GM19240 (cell line): ENCODE data around the gene ATAD5.
A peak's percentile ranks its signal among the peaks of the same experiment; 100 is the strongest.
"Not testable (repeated sequence)": the region's sequence is repeated elsewhere in the genome, so short reads cannot be mapped to it uniquely, and the experiment has no call there.

Source experiments
- DNase-seq: peaks from one replicate; pipeline ENCODE4 v3.0.0; 2011; ENCODE audit warnings: low spot score; ENCODE audit not compliant: insufficient read length

ATAD5 gene

DNA sequence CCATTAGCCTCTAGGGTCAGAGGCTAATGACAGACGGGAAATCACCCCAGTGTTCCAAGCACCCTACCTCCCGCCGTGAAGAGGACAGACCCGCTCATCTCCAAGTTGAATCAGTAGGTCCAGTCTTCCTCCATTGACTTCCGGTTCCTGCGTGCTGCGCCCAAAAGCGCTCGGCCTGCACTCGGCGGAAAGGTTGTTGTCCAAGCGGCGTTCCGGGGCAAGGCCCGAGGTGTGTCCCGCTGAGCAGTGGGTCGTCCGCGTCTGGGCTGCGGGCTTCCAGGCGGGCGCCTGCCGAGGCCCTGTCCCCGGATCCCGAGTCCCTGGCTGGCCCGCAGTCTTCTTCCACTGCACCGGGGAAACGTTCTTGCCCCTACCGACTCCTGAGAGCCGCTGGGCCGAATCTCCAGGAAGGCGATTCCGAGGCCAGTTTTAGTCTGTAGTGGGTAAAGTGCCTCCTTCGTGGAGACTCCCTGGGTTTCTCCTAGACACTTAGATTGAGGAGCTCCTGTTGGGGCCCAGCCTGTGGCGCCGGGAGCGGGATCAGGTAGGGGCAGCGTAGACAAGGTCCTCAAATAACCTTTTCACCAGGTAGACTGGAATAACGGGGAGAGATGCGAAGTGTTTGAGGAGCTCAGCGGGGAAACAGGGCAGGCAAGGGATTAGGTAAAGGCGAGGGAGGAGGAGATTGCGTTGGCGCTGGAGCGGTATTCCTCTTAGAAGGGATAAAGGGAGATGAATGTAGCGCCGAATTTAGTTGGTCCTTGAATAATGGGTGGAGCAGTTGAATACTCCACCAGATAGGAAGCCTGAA, 74.5 kb downstream of the ATAD5 start, which contains the start of gene TEFM:
TSS of gene TEFM (minus strand) at position 138 of the 811 bp plus-strand sequence. CDS start at position 98, 40 bp downstream.
- DNase-seq = peak; percentile 75

DNA sequence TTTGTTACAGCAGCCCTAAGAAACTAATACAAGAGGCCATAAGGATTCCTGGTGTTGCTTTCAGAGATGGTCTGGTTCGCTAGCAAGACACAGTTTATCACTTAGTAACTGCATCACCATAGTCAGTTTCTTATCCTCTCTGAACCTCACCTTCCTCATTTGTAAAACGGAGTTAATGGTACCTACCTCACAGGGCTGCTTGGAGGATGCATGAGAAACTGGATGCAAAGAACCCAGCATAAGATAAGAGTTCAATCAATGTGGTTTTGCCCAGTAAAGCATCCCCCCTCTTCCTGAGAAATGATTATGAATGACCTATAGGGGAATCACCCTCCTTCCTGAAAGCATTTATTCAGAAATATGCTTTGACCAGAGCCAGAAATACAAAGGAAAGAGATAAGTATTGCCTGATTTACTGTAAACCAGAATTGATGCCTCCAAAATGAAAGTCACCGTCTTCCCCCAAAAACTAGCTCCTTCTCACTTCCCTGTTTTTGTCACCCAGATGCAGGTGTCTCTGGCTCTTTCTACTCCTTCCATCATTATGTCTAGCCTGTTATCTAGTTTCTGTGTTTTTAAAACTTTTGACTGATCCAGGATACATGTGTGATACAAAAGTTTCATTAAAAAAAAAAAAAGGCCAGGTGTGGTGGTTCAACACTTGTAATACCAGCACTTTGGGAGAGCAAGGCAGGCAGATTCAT, 77.1 kb downstream of the ATAD5 start:
- DNase-seq = no peak

DNA sequence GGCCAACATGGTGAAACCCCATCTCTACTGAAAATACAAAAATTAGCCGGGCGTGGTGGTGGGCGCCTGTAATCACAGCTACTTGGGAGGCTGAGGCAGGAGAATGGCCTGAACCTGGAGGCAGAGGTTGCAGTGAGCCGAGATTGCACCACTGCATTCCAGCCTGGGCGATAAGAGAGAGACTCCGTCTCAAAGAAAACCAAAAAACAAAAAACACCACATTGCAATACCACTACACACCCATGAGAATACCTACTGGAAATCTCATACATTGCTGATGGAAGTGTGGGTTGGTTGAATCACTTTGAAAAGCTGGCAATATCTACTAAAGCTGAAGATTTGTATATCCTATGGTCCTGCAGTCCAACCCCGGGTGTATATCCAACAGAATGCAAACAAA, 78.4 kb downstream of the ATAD5 start:
- DNase-seq = not testable (repeated sequence)

DNA sequence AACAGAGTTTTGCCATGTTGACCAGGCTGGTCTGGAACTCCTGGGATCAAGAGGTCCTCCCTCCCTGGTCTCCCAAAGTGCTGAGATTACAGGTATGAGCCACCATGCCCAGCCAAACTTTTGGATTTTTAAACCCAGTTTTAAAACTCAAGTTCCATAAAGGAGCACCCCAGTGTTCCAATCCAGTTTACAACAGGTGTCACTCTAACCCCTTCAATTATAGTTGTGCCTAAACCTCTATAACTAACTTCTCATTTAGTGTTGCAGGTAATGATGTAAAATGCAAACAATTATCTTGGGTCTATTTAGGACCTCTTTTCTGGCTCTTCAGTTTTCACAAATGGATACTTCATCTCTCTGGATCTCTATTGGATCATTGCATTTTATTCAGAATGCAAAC, 82.2 kb downstream of the ATAD5 start:
- no peak for DNase-seq

DNA sequence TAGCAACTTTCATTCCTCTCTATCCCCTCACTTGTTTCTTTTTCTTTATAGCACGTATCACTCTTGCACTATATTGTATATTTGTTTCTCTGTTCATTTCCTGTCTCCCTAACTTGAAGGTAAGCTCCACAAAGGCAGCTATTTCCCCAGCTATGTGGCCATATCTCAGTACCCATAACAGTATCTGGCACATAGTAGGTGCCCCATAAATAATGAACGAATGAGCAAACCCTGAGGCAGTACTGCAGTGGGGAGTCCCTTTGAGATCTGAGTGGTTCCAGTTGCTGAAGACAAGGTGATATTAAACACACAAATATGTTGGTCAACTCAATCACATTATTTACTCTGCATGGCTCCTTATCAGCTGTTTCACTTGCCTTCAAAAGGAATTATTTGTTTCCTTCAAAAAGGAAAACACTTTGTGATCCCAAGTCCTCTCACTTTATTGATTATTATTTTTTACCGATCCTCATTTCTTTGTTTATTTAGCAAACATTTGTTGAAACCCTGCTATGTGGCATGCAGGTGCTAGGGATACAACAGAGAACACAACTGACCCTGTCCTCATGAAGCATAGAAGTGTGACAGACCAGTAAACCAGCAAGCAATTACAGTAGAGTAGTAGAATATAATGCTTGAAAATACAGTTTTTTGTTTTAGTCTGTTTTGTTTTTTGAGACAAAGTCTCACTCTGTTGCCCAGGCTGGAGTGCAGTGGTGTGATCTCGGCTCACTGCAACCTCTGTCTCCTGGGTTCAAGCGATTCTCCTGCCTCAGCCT, 84.3 kb downstream of the ATAD5 start:
- no peak for DNase-seq

DNA sequence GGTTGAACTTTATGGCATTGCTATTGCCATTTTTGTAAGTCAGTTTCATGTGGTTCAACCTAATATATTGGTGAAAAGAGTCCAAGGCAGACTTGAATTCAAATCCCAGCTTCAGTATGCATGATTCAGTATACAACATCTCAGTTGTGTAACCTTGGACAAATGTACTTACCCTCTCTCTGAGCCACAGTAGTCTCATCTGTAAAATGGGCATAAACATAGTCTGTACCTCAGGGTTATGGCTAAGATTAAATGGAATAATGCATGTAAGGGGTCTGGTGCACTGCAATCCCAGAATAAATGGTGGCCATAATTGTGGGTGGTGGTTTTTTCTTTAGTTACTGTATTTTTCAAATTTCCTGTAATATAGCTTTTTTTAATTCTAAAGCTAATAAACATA, 85.3 kb downstream of the ATAD5 start:
- no peak for DNase-seq

DNA sequence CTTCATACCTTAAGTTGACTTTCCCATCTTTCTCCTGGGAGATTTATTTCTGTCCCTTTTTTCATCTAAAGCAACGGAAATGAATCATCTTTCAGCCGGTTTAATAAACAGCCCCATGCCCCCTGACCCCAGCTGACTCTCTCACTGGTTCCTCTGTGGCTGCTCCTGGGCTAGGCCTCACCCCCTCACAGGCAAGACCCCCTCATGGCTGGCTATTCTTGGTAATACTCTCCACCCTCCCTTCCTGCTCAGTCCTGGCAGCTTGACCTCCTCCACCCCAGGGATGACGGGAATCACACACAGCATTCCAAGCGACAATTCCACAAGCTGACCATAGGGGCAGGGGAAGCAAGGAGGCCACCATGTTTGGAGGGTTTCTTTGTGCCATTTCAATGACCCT, 88.5 kb downstream of the ATAD5 start:
- DNase-seq = no peak

DNA sequence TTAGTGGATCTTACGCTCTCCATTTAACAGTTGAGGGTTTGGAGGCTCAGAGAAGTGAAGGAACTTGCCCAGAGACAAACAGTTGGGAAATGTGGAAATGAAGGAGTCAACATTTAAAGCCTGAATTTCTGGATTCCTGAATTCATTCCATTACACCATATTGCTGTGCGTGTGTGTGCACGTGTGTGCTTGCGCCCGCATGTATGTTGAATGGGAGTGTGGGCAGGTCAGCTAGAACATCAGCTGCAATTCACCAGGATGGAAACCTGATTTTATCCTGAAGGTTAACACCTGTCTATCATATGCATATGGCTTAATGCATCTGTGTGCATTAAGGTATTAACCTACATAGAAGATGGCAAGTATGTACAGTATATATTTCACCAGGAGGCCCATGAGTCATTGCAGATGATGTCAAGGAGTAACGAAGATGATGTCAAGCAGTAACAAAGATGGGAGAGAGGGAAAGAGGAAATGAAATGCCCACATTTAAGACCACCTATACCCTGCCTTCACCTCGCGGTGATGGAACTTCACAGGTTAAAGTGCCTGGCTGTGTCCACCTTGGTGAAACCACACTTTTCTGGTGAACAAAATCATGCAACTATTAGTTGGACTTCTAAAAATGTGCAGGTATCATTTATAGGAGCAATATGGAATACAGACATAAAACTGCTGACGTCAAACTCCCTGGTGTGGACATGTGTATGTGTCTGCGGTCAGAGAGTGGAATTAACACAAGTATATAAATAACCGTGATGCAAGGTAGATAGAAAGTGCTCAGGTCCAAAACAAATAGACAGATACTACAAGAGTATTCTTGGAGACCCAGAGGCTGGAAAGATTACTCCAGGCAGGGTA, 89.1 kb downstream of the ATAD5 start:
- no peak for DNase-seq

DNA sequence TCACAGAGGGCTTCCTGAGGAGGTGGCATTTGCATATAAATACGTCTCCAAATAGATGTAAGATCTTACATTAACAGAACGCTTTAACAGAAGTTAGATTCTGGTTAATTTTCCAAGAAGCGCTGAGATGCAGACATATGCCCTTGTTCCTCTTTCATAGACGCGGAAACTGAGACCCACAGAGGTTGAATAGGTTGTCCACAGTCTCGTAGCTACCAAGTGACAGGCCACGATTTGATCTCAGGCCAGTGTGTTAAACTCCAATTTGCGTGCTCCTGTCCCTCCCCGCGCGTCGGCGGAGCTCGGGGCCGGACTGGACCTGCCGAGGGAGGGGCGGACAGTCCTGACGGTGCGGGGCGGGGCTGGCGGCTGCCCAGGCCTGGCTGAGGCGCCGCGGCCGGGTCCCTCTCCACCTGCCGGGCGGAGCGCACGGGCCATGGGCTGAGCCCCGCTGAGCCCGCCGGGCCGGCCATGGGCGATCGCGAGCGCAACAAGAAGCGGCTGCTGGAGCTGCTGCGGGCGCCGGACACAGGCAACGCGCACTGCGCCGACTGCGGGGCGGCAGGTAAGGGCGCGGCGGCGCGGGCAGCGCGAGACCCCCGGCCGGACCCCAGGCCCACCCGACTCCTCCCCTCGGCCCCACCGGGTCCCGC, 89.9 kb downstream of the ATAD5 start, which contains the start of gene ADAP2:
TSS of gene ADAP2 (plus strand) at position 402 of the 653 bp plus-strand sequence. CDS start at position 472, 70 bp downstream.
- no peak for DNase-seq

DNA sequence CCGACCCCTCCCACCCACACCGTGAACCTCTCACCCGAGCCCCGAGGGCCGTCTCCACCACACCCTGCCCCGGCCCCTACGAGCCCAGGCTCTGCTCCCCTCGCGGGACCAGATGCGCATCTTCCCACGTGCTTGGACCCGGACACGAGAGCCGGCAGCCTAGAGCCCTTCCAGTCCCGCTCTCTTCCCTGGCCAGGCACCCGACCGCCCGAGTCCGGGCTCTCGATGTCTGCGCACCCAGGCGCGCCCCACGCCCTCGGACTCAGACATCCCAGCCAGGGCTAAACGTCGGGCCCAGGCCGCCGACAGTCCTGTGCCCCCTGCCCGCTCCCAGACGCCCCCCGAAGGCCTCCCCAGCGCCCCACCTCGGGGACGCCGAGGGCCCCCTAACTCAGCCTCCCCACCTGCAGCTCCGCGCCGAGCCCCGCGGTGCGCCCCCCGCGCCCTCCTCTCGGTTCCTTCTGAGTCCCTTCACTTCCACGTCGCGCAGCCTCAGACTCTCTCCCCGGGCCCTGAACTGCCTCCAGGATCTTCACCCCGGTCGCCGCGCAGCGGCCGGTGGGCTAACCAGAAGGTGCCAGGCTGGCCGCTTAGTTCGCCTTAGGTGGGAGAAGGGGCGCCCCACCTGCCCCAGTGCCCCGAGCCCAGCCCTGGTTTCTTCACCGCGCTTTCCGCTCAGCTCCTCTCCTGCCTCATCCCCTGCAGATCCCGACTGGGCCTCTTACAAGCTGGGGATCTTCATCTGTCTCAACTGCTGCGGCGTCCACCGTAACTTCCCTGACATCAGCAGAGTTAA, 90.7 kb downstream of the ATAD5 start:
- DNase-seq = no peak

DNA sequence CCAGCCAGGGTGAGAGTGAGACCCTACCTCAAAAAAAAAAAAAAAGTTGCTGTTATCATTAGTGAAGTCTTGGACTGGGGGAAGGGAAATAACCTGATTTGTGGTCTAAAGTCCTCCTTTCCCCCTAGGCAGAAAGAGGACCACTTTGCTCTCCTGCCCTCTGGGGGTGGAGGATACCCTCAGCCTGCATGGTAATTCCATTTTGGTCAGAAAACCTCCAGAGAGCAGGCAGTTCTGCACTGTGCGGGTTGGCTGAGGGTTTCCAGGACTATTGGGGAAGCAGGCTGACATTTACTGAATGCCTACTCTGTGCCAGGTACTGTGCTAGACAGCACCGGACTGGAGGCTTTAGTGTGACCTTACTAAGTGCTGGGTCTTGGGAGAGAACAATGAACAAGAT, 92.6 kb downstream of the ATAD5 start:
- DNase-seq = no peak

DNA sequence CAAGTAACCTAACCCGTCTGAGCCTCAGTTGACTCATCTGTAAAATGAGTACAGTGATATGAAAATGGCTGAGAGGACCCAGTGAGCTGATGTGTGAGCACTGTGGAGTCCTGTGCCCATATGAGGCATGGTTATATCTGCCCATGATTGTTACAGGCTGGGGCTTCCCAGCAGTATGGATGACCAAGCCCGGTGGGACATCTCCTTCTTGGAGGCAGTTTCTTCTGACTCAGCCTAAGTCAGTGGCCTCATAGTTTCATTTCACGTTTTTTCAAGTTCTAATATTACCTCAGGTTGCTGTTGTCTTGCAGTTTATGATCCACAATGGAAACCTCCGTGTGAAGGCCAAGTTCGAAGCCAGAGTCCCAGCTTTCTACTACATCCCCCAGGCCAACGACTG, 94.8 kb downstream of the ATAD5 start:
- no peak for DNase-seq

DNA sequence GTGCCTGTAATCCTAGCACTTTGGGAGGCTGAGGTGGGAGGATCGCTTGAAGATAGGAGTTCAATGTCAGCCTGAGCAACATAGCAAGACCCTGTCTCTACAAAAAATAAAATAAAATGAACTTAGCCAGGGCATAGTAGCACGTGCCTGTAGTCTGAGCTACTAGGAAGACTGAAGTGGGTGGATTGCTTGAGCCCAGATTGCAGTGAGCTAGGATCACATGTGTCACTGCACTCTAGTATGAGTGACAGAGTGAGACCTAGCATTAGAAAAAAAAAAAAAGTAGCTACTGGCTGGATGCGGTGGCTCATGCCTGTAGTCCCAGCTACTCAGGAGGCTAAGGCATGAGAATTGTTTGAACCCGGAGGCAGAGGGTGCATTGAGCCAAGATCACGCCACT, 96.0 kb downstream of the ATAD5 start:
- DNase-seq = no peak

DNA sequence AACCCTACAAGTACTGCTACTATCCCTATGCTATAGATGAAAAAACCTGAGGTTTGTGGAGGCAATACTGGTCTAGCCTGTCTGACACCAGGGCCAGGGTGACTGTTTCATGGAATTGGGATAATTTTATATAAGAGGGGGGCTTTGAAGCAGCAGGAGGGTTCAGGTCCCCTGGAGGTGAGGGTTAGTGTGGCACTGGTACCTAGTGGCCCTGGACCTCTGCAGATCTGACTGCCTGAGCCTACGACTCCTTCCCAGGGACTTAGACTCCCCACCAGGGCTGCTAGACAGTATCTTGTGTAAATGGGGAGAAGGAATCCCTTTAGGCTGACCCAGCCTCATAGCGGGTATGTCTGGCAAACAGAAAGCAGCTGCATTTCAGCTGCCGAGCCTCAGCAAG, 96.8 kb downstream of the ATAD5 start:
- DNase-seq = no peak

DNA sequence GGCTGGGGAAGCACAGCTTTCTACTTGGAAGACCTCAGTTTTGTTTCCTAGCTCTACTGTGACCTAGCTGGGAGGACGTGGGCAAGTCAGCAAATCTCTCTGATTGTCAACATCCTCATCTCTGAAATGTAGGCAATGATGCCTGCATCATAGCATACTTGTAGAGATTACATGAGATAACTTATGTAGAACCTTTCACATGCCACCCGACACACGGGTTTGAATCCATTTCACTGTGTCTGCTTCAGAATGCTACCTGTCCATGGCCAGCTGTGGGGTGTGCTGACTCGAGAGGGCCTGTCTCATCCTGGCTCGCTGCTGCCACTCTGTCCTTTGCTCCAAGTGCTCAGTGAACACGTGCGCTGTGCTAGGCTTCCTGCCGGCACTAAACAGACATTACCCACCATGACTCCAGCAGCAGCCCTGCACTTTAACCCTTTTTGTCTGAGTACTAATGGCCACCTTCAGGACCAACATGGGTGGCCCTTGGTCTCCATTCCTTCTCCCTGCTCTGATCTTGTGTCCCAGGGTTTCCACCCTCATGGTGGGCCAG, 97.4 kb downstream of the ATAD5 start:
- no peak for DNase-seq

DNA sequence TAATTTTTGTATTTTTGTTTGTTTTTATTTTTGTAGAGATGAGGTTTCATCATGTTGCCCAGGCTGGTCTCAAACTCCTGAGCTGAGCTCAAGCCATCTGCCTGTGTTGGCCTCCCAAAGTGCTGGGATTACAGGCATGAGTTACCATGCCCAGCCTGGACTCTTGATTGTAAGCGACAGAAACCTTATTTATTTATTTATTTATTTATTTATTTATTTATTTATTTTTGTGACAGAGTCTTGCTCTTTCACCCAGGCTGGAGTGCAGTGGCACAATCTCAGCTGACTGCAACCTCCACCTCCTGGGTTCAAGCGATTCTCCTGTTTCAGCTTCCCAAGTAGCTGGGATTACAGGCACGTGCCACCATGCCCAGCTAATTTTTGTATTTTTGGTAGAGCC, 98.1 kb downstream of the ATAD5 start:
- not testable (repeated sequence) for DNase-seq

DNA sequence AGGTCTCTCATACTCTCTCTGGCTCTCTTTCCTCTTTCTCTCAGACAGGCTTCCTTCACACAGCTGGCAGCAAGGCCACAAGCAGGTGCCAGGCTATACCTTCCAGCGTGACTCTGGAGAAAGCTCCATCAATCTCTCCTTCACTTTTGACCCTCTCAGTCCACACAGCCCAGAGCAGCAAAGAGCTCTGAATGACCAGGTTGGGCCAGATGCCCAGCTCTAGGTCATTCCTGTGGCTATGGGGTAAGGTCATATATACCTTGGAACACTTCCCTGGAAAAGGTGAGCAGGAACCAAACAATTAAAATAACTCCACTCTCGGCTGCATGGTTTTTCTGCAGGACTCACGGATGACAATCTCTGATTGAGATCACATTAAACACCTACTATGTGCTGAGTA, 98.7 kb downstream of the ATAD5 start:
- no peak for DNase-seq

DNA sequence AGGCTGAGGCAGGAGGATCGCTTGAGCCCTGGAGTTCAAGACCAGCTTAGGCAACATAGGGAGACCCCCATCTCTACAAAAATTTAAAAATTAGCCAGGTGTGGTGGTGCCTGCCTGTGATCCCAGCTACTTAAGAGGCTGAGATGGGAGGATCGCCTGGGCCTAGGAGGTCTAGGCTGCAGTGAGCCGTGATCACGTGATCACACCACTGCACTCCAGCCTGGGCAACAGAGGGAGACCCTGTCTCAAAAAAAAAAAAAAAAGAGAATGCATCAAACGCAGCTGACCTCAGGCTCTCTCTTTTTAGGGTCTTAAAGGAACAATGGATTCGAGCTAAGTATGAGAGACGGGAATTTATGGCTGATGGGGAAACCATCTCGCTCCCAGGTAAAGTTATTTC, 99.8 kb downstream of the ATAD5 start:
- DNase-seq = not testable (repeated sequence)

DNA sequence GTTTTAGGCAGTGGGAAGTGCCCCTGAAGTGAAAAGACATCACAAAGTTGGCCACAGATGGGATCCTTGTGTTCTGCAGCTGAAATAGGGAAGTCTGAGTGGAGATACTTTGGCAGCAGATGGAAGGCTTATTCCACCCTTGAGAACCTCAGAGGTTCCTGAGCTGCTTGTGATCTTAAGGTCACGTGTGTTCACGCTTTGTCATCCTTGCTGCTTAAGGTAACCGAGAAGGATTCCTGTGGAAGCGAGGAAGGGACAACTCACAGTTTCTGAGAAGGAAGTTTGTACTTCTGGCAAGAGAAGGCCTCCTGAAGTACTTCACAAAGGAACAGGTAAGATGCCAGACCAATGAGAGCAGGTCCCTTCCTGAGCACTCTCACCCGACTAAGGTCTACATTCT, 102.2 kb downstream of the ATAD5 start:
- DNase-seq = no peak
